Gastroesophageal sphincter (tissue), 4 donors: ENCODE data around the gene XDH. TPM values are rescaled to one million over a fixed set of nuclear protein-coding genes. Genes with fewer than 3 reads are reported as not detected.

ENCODE experiments used
- ATAC-seq: fragments of 150-250 bp; one replicate; pipeline ENCODE4 v1.9.1; 2016; ENCODE audit warnings: mild to moderate bottlenecking, moderate library complexity
- H3K27ac ChIP-seq, 4 donors: fragments of 200-600 bp; sonication (generic) in 3 of 4; 1 replicate in 3 of 4; 2 replicates in 1 of 4; pipeline ENCODE4 v1.5.1; 2016 to 2019
- H3K27me3 ChIP-seq: fragments of 200-600 bp; sonication (generic); one replicate; pipeline ENCODE4 v1.5.1; 2019
- H3K36me3 ChIP-seq, 2 donors: fragments of 200-600 bp; sonication (generic); one replicate each; pipeline ENCODE4 v1.5.1; 2019; ENCODE audit warnings: control low read depth in 1 of 2
- H3K4me1 ChIP-seq, 3 donors: fragments of 200-600 bp; sonication (generic); 1 replicate in 2 of 3; 2 replicates in 1 of 3; pipeline ENCODE4 v1.5.1; 2016 to 2019; ENCODE audit warnings: control low read depth in 2 of 3
- H3K4me3 ChIP-seq, 2 donors: fragments of 200-600 bp; sonication (generic); one replicate each; pipeline ENCODE4 v1.5.1; 2019; ENCODE audit warnings: mild to moderate bottlenecking in 1 of 2, moderate library complexity in 1 of 2
- H3K9me3 ChIP-seq, 3 donors: fragments of 200-600 bp; sonication (generic); one replicate each; pipeline ENCODE4 v1.5.1; 2017 to 2019; ENCODE audit warnings: control low read depth in 2 of 3
- CTCF ChIP-seq, 4 experiments: fragments of 200-600 bp in 2 of 4; fragments of 450-650 bp in 2 of 4; sonication (generic) in 1 of 4; IDR thresholded peaks; one replicate each; pipeline ENCODE4 v1.5.1; 2017 to 2019; ENCODE audit warnings: antibody characterized with exemption in 4 of 4, mild to moderate bottlenecking in 2 of 4, moderate library complexity in 2 of 4
- EP300 ChIP-seq: sonication (generic); formaldehyde crosslinking; IDR thresholded peaks from one replicate; pipeline ENCODE4 v1.6.1; 2017; ENCODE audit warnings: antibody characterized with exemption, mild to moderate bottlenecking
- POLR2A ChIP-seq, 2 donors: fragments of 450-650 bp; IDR thresholded peaks; one replicate each; pipeline ENCODE4 v1.6.1; 2017; ENCODE audit warnings: antibody characterized with exemption in 2 of 2, mild to moderate bottlenecking in 2 of 2, moderate library complexity in 1 of 2
- POLR2AphosphoS5 ChIP-seq: sonication (generic); formaldehyde crosslinking; IDR thresholded peaks from one replicate; pipeline ENCODE4 v1.6.1; 2017; ENCODE audit warnings: antibody characterized with exemption
- WGBS, 2 donors: methylation state at CpG; one replicate each; pipeline ENCODE4 v1.1.5; 2018; ENCODE audit warnings: low coverage in 1 of 2; 5-methylcytosine and 5-hydroxymethylcytosine counted together
- total RNA-seq, 4 donors: library from RNA; depleted of rRNA; stranded (reverse); fragments of >200 nt; gene quantifications; one replicate each; pipeline ENCODE4 v1.1.0, GENCODE V29; 2016

The XDH gene
- total RNA-seq, 4 donors from 2014 or later: under 0.01 to 2.8 (median 0.08) TPM; not detected in 1

- no peaks in the 10 kb centered on the region for H3K36me3 ChIP-seq
- WGBS, 2 donors: 83 to 87% methylated on average over 5 to 9 of the region's 9 CpGs
Observed at GRCh38 chr2:31365834-31366505, 48.6 kb downstream of the XDH start.

DNA sequence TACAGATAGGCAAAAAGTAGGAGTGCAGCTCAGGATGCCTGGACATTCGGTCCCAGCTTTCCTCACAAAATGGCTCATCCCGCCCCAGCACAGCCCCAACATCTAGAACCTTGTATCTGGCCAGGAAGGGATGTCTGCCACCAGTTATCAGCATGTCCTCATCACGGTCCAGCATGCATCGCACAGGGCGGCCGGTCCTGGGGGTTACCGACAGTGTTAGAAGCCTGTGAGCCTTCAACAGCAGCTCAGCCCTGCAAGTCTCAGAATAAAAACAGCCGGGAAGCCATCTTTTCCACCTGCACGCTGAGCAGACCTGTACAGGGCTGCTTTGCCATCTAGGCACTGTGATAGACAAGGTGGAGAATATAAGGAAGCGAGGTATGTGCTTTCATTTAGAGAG, 49.2 kb downstream of the XDH start:
- WGBS, 2 donors: 100% methylated on average over 1 to 2 of the region's 10 CpGs
- no peak for ATAC-seq
- Histone ChIP-seq H3K4me1 (no peaks in the 10 kb centered on the region), H3K9me3 (no peaks in the 10 kb centered on the region), H3K27ac (no peak overlapping the region), H3K27me3 (peaks cover 3% of the 10 kb centered on the region), H3K4me3 (no peak overlapping the region), H3K36me3 (no peaks in the 10 kb centered on the region)
- TF ChIP-seq POLR2AphosphoS5: no peak
- no peak for TF ChIP-seq EP300
- no peak for TF ChIP-seq CTCF (IDR thresholded peaks at IDR 0.05)
- no peak for TF ChIP-seq POLR2A (IDR thresholded peaks at IDR 0.05)

More at GRCh38 chr2:31365834-31366505, 48.6 kb downstream of the XDH start:
- no peak for ATAC-seq
- H3K4me3 ChIP-seq: no peak overlapping the region
- no peaks in the 10 kb centered on the region for H3K27me3 ChIP-seq
- no peak overlapping the region for H3K27ac ChIP-seq
- no peaks in the 10 kb centered on the region for H3K4me1 ChIP-seq
- no peak for TF ChIP-seq POLR2AphosphoS5
- TF ChIP-seq CTCF (IDR thresholded peaks at IDR 0.05): no peak
- no peak for TF ChIP-seq EP300
- H3K9me3 ChIP-seq: no peaks in the 10 kb centered on the region

DNA sequence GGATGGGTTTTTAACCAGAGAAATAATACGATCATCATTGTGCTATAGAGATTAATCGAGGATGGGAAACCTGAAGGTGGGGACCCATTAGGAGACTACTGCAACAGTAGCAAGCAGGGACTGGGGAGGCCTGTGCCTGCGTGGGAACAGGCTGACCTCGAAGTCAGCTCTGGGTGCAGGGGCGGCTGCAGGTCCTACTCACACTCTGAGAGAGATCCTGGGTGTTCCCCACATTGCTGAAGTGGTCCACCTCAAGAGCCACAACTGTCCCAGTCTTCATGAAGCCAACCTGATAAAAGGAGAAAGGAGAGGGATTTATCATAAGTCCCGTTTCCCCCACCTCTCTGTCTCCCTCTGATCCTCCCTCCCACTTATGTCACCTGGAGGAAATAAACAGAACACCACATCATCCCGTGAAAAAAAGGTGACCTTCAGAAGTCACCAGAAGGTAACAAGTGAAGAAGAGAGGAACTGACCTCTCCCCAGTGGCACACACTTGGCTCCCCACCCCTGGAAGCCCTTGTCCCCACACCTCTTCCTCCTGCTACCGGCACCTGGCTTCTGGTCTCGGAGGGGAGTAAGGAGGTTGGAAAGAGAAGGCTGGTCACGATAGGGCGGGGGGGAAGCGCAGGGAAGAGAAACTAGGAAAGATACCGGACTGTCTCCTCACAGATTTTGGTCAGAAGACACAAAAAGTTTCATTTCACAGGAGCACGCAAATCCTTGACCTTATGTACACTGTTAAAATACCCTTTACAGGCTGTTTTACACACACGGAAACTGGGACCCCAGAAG, 50.4 kb downstream of the XDH start:
- no peaks in the 10 kb centered on the region for H3K4me1 ChIP-seq
- H3K4me3 ChIP-seq: no peak overlapping the region
- no peaks in the 10 kb centered on the region for H3K36me3 ChIP-seq
- no peaks in the 10 kb centered on the region for H3K9me3 ChIP-seq
- WGBS, 2 donors: 67 to 78% methylated on average over 4 to 8 of the region's 15 CpGs
- TF ChIP-seq CTCF (IDR thresholded peaks at IDR 0.05) (no peak), EP300 (no peak), POLR2AphosphoS5 (no peak), POLR2A (IDR thresholded peaks at IDR 0.05) (no peak)
- H3K27me3 ChIP-seq: peaks cover 7% of the 10 kb centered on the region
- no peak overlapping the region for H3K27ac ChIP-seq
- ATAC-seq: no peak

- Histone ChIP-seq H3K4me3 (no peak overlapping the region), H3K4me1 (no peaks in the 10 kb centered on the region), H3K27me3 (peaks cover 7% of the 10 kb centered on the region), H3K36me3 (no peaks in the 10 kb centered on the region), H3K9me3 (no peaks in the 10 kb centered on the region), H3K27ac (no peak overlapping the region)
- ATAC-seq: no peak
- 94 to 98% methylated on average over 5 of the region's 5 CpGs for WGBS, 2 donors
- TF ChIP-seq EP300 (no peak), POLR2A (IDR thresholded peaks at IDR 0.05) (no peak), POLR2AphosphoS5 (no peak), CTCF (IDR thresholded peaks at IDR 0.05) (no peak)
Observed at GRCh38 chr2:31362581-31362980, 52.0 kb downstream of the XDH start.

GRCh38 chr2:31359229-31359628, 55.3 kb downstream of the XDH start:
- 94 to 96% methylated on average over 2 of the region's 2 CpGs for WGBS, 2 donors
- no peak for ATAC-seq

More at GRCh38 chr2:31359229-31359628, 55.3 kb downstream of the XDH start:
- peaks cover 13% of the 10 kb centered on the region for H3K27me3 ChIP-seq
- H3K4me3 ChIP-seq: no peak overlapping the region
- TF ChIP-seq POLR2AphosphoS5: no peak
- no peak for TF ChIP-seq POLR2A (IDR thresholded peaks at IDR 0.05)
- TF ChIP-seq CTCF (IDR thresholded peaks at IDR 0.05): no peak
- no peak for TF ChIP-seq EP300
- H3K4me1 ChIP-seq: no peaks in the 10 kb centered on the region
- no peaks in the 10 kb centered on the region for H3K36me3 ChIP-seq
- H3K27ac ChIP-seq: no peak overlapping the region
- no peaks in the 10 kb centered on the region for H3K9me3 ChIP-seq
